NCI-H2107 (cell line): ENCODE results near the gene OR5AL1.
"Not testable (repeated sequence)": the region's sequence is repeated elsewhere in the genome, so short reads cannot be mapped to it uniquely, and the experiment has no call there.

Experiments used
- DNase-seq: peaks from one replicate; lab custom pipeline; 2025; lab: John Stamatoyannopoulos, UW

OR5AL1 gene

DNA sequence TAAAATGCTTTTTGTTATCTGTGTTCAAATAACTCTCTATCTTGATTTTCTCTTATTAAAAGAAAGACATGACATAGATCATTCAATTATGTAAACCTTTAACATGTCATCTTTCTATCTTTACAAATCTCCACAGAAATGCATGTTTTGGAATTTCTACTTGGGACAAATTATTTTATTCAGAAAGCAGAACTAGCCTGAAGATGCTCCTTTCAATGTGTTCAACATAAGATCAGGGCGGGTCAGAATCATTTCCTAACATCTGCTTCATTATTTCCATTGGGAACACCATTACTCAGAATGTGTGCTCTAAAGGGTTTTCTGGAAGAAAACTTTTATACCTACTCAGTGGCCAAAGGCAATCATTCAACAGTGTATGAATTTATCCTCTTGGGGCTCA lies at the start of gene OR5AL1:
TSS of gene OR5AL1 (plus strand) at position 301 of the 400 bp plus-strand sequence.
- no peak for DNase-seq

DNA sequence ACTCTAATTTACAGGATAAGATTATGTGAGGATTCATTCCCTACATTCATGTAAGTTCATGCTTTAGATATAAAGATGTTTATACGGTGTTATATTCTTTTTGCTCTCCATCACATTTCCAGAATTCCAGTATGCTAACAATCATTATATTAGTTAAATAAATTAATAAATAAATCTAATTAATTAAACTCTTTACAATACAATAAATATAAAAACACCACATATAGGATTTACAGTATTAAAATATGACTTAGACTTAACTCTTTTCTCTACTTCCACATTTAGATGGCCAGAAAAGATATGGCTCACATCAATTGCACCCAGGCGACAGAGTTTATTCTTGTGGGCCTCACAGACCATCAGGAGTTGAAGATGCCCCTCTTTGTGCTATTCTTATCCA lies 37.2 kb upstream of the OR5AL1 start, which contains the start of gene OR8U1:
TSS of gene OR8U1 (plus strand) at position 301 of the 400 bp plus-strand sequence. CDS start at position 301, 0 bp downstream.
- DNase-seq: no peak

DNA sequence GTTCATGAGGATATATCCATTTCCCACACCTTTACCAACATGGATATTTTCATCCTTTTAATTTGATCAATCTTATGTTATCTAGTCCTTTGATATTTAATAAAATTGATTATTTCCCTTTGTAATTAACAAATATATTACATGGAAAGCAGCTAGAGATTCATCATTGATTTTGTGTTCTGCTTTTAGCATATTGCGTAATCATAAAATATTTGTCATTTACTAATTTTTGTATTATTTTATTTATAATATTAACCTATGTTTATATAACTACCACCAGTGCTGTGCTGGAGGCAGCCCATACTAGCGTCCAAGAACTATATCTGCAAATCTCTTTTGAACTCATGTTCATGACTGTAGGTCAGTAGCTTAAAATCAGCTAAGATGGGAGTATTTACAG lies 32.4 kb upstream of the OR5AL1 start:
- no peak for DNase-seq

DNA sequence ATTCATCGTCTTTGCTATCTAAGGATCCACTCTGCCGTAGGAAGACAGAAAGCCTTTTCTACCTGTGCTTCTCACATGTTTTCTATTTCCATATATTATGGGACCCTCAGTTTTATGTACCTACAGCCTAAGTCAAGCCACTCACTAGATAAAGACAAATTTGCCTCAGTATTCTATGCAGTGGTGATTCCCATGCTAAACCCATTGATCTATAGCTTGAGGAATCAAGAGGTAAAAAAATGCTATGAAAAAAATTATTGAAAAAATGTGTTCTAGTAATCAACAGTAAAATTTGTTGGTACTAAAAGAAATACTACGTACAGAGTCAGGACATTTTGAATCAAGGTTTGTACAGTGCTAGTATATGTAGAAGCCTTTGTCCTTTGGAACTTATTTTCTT lies 18.1 kb upstream of the OR5AL1 start:
- no peak for DNase-seq

DNA sequence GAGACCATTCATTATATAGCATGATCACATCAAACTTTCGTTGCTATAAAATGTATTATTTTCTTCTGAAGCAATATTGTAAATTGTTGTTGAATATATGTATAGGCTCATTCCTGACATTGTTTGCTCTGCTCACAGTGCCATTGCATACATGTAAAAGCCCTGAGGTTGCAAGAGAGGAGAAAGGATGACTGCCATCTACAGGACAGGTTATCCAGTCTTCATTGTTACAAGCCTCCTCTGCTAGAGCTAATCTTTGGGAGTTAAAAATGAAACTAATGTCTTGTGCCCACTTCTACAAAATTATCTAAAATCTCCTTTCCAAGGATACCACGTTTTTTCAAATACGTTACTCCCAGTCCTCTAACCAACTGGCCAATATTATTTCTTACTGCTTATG lies 16.4 kb upstream of the OR5AL1 start:
- DNase-seq: no peak

DNA sequence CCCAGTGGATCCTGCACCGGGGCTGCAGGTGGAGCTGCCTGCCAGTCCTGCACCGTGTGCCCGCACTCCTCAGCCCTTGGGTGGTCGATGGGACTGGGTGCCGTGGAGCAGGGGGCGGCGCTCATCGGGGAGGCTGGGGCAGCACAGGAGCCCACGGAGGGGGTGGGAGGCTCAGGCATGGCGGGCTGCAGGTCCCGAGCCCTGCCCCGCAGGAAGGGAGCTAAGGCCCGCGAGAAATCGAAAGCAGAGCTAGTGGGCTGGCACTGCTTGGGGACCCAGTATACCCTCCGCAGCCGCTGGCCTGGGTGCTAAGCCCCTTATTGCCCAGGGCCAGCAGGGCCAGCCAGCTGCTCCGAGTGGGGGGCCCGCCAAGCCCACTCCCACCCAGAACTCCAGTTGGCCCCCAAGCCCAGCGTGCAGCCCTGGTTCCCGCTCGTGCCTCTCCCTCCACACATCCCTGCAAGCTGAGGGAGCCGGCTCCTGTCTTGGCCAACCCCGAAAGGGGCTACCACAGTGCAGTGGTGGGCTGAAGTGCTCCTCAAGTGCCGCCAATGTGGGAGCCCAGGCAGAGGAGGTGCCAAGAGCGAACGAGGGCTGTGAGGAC lies 10.5 kb upstream of the OR5AL1 start:
- not testable (repeated sequence) for DNase-seq

DNA sequence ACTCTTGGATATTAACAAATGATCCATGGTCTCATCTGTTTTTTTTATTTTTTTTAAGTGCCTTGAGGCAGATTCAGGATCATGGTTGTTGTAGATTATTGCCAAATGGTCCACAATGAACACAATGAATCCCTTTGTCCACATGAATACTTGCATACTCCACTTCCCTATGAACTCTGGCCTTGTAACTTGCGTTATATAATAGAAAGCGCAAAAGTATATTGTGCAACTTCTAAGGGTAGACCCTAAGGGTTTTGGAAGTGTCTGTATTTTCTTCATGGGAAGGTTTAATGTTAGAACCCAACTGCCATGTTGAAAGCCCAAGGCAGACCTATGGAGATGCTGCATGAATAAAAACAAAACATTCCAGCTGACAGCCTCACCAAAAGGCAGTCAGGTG lies 8.1 kb upstream of the OR5AL1 start:
- no peak for DNase-seq

DNA sequence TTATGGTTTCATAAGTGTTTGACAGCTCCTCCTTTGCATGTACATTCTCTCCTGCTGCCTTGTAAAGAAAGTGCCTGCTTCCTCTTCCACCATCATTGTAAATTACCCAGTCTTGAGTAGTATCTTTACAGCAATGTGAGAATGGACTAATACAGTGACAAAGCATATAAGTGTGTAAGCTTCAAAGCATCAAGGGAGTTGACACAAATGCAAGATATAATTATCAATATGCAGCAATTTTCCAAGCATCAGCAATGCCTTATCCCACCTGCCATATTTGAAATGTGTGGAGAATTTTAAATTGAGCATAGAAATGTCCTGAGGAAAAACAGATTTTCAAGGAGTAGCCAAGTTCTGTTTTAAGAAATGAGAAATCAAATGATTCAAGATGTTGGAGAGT lies 1.7 kb upstream of the OR5AL1 start:
- DNase-seq: no peak

DNA sequence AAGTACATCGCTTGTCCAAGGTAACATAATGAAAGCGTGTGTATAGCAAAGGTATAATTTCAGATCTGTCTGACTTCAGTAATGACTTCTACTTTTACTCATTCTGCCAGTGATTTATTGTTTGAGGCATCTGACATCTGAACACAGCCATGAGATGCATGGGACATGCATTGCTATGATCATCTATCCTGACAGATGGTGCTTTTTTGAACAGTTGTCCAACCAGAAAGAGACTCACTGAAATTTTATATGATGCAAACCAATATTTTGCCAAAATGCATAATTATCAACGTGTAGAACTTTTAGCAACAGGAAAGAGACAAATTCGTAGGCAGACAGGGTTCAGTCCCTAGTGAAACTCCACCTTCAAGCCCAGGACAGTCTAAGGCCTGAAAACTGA lies 41.0 kb downstream of the OR5AL1 start:
- DNase-seq: no peak

DNA sequence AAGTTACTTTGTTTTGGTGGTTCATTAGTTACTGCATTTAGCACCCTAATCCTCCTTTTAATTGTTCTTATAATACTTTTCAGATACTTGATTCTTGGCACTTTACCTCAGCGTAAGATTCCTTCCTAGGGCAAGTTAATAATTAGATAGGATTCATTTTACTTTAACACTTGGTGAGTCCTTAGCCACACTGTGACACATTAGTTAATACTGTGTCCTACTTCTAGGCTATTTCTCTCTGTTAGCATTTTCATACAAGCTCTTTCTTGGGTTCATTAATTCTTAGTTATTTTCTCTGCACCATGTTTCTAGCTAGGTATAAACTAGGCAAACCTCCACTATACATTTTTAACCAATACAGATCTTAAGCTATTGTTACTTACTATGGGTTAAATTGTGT lies 44.6 kb downstream of the OR5AL1 start:
- DNase-seq: no peak
